A549 (cell line): ENCODE results near the gene TRMT1. TPM values are rescaled to one million over a fixed set of nuclear protein-coding genes. Genes with fewer than 3 reads are reported as not detected.
A peak's percentile ranks its signal among the peaks of the same experiment; 100 is the strongest.

Source experiments
- ATAC-seq, 2 experiments: fragments of 200-7000 bp in 1 of 2; fragments of >200 bp in 1 of 2; cut with Nextera tagmentation in 1 of 2; cut with Tn5 transposase in 1 of 2; 3 replicates each; pipeline versions ENCODE4 v1.8.0 to v1.9.1; 2018 to 2020; ENCODE audit warnings: mild to moderate bottlenecking in 1 of 2, moderate library complexity in 1 of 2
- CTCF ChIA-PET: fragments of 300-600 bp; sonication (Branson Sonifier 250); formaldehyde crosslinking; extraction: SDS; loops from one replicate; lab custom pipeline; 2021; ENCODE audit warnings: antibody characterized with exemption, inconsistent platforms; lab: Yijun Ruan, JAX
- POLR2A ChIA-PET: fragments of 350-600 bp; formaldehyde crosslinking; extraction: SDS; loops from one replicate; lab custom pipeline; 2021; ENCODE audit warnings: antibody characterized with exemption, inconsistent platforms; lab: Yijun Ruan, JAX
- DNase-seq, 2 experiments: peaks; one replicate each; pipeline versions ENCODE4 v3.0.0 to v3.0.0-alpha.2; 2011 to 2016; ENCODE audit warnings: low read depth in 1 of 2, low spot score in 1 of 2
- FAIRE-seq: peaks from 2 replicates; lab custom pipeline; 2011; peaks lifted over from hg19 to GRCh38; lab: Jason Lieb, UNC
- H3K27ac ChIP-seq, 2 experiments: fragments of >200 bp; sonication (Bioruptor Twin); formaldehyde crosslinking; 3 replicates each; pipeline ENCODE4 v1.5.1; 2016 to 2017
- H3K4me1 ChIP-seq: fragments of >200 bp; sonication (Bioruptor Twin); formaldehyde crosslinking; 3 replicates; pipeline ENCODE4 v1.6.1; 2016
- H3K4me2 ChIP-seq: fragments of >200 bp; sonication (Bioruptor Twin); formaldehyde crosslinking; 3 replicates; pipeline ENCODE4 v1.6.1; 2016
- H3K4me3 ChIP-seq: fragments of >200 bp; sonication (Bioruptor Twin); formaldehyde crosslinking; 3 replicates; pipeline ENCODE4 v1.5.1; 2016
- H3K9me3 ChIP-seq: fragments of >200 bp; sonication (Bioruptor Twin); formaldehyde crosslinking; 3 replicates; pipeline ENCODE4 v1.6.1; 2016
- CTCF ChIP-seq: fragments of >200 bp; sonication (Bioruptor Twin); formaldehyde crosslinking; IDR thresholded peaks from 3 replicates; pipeline ENCODE4 v1.5.1; 2016
- E2F6 ChIP-seq: IDR thresholded peaks from 2 replicates; pipeline ENCODE4 v1.6.1; 2012; ENCODE audit warnings: low read depth, borderline replicate concordance
- EHMT2 ChIP-seq: fragments of 200-600 bp; sonication (generic); IDR thresholded peaks from 2 replicates; pipeline ENCODE4 v1.6.1; 2016; ENCODE audit warnings: antibody characterized with exemption, low read depth, mild to moderate bottlenecking, moderate library complexity
- ELK1 ChIP-seq: fragments of 150-350 bp; IDR thresholded peaks from 2 replicates; pipeline ENCODE4 v1.6.1; 2014; ENCODE audit warnings: low read depth, mild to moderate bottlenecking, low read length
- FOXS1 ChIP-seq: fragments of 250-450 bp; sonication (Bioruptor Pico); IDR thresholded peaks from 2 replicates; pipeline ENCODE4 v1.5.0; 2020; ENCODE audit warnings: mild to moderate bottlenecking, moderate library complexity
- HEYL ChIP-seq: fragments of 250-450 bp; sonication (Bioruptor Pico); IDR thresholded peaks from 2 replicates; pipeline ENCODE4 v1.8.0; 2021; ENCODE audit warnings: mild to moderate bottlenecking, moderate library complexity
- HOXB13 ChIP-seq: fragments of 250-450 bp; sonication (Bioruptor Pico); IDR thresholded peaks from 2 replicates; pipeline ENCODE4 v1.5.0; 2020; ENCODE audit warnings: low read depth, mild to moderate bottlenecking, moderate library complexity
- JUN ChIP-seq, 2 experiments: fragments of >200 bp; sonication (Bioruptor Twin); formaldehyde crosslinking; IDR thresholded peaks; 2 replicates in 1 of 2; 3 replicates in 1 of 2; pipeline ENCODE4 v1.6.1; 2016 to 2017
- MAZ ChIP-seq: fragments of 150-350 bp; IDR thresholded peaks from 2 replicates; pipeline ENCODE4 v1.6.1; 2014; ENCODE audit warnings: antibody characterized with exemption, low read depth, low read length, borderline replicate concordance
- MYC ChIP-seq: IDR thresholded peaks from 2 replicates; pipeline ENCODE4 v1.6.1; 2012; ENCODE audit warnings: mild to moderate bottlenecking, inconsistent platforms, low read length, improper control_type of control experiment, borderline replicate concordance
- NFE2L2 ChIP-seq: fragments of 150-350 bp; conservative IDR thresholded peaks from 2 replicates; pipeline ENCODE4 v1.6.1; 2014; ENCODE audit warnings: low read length
- NR3C1 ChIP-seq: fragments of >200 bp; sonication (Bioruptor Twin); formaldehyde crosslinking; IDR thresholded peaks from 3 replicates; pipeline ENCODE4 v1.6.1; 2017
- PHF8 ChIP-seq: fragments of 200-600 bp; sonication (generic); IDR thresholded peaks from 2 replicates; pipeline ENCODE4 v1.6.1; 2016; ENCODE audit warnings: low read depth, mild to moderate bottlenecking, antibody characterized with exemption, moderate library complexity, borderline replicate concordance
- RARB ChIP-seq: fragments of 250-450 bp; sonication (Bioruptor Pico); IDR thresholded peaks from 2 replicates; pipeline ENCODE4 v1.8.0; 2021; ENCODE audit warnings: mild to moderate bottlenecking, moderate library complexity
- REST ChIP-seq: fragments of 200-600 bp; sonication (generic); IDR thresholded peaks from 2 replicates; pipeline ENCODE4 v1.6.1; 2016; ENCODE audit warnings: antibody characterized with exemption, mild to moderate bottlenecking, moderate library complexity
- SREBF2 ChIP-seq: fragments of 450-650 bp; IDR thresholded peaks from 2 replicates; pipeline ENCODE4 v1.6.1; 2014; ENCODE audit warnings: mild to moderate bottlenecking, moderate library complexity
- USF2 ChIP-seq: fragments of 450-650 bp; IDR thresholded peaks from 2 replicates; pipeline ENCODE4 v1.6.1; 2014; ENCODE audit warnings: antibody characterized with exemption
- ZC3H11A ChIP-seq: fragments of 450-650 bp; IDR thresholded peaks from 2 replicates; pipeline ENCODE4 v1.6.1; 2014; ENCODE audit warnings: antibody characterized with exemption, mild to moderate bottlenecking
- WGBS: methylation state at CpG from one replicate; pipeline ENCODE4 v1.1.6; 2017; ENCODE audit errors: missing lambda C conversion rate; 5-methylcytosine and 5-hydroxymethylcytosine counted together
- polyA plus RNA-seq, 4 experiments: library from polyadenylated mRNA; depleted of rRNA in 3 of 4; stranded (reverse); fragments of >200 nt; fragmentation: RNase III in 1 of 4; extraction: RNeasy Plus Mini Kit Qiagen cat#74134 plus additional on column Dnase treatment in 1 of 4; gene quantifications; 2 replicates in 3 of 4; 3 replicates in 1 of 4; pipeline ENCODE4 v1.2.3, GENCODE V29; 2011 to 2017

The TRMT1 gene
- polyA plus RNA-seq, 2 of the 4 experiments (the other 2 are of a cell fraction): 18.2 to 29.8 TPM

- TF ChIP-seq REST: no peak
- no peak for TF ChIP-seq ELK1
- no peak for TF ChIP-seq PHF8
- TF ChIP-seq EHMT2: no peak
- no peak for TF ChIP-seq NR3C1
- TF ChIP-seq RARB (CRISPR knock-in tag): no peak
- no peak for TF ChIP-seq USF2
- no peak for TF ChIP-seq FOXS1 (CRISPR knock-in tag)
- no peak for TF ChIP-seq SREBF2
Observed at GRCh38 chr19:13112555-13112954, 4.0 kb downstream of the TRMT1 start (continued).

GRCh38 chr19:13110099-13110610 lies 6.4 kb downstream of the TRMT1 start:
- ChIA-PET POLR2A (no interaction called here), CTCF (interaction anchor here (1.2 kb wide), 1 partner anchor 145 kb away, joined by 4 read pairs; no protein-coding TSS in a partner anchor)
- 71% methylated on average over 2 of the region's 15 CpGs for WGBS
- Histone ChIP-seq H3K4me3 (no peak overlapping the region), H3K4me2 (no peak overlapping the region), H3K27ac (no peak overlapping the region), H3K4me1 (peaks cover 4% of the 10 kb centered on the region; the same call in 1 of the 3 replicates), H3K9me3 (no peaks in the 10 kb centered on the region)
- DNase-seq (no peak), FAIRE-seq (no peak), ATAC-seq (peak in 1 of 2 experiments; percentile 47; a peak in 1 of 6 replicates)
- TF ChIP-seq JUN (IDR thresholded peaks at IDR 0.05): no peak
- TF ChIP-seq NFE2L2: no peak
- TF ChIP-seq HEYL (CRISPR knock-in tag): no peak
- TF ChIP-seq MAZ: no peak
- TF ChIP-seq E2F6: no peak
- TF ChIP-seq HOXB13 (CRISPR knock-in tag): no peak
- no peak for TF ChIP-seq MYC
- TF ChIP-seq ZC3H11A: no peak
- TF ChIP-seq CTCF: no peak
